CD4-positive, alpha-beta T cell treated with Interleukin-12 subunit alpha and Interleukin-12 subunit beta, for 1 hour (primary cell): ENCODE data around the gene CDK11A.

ENCODE experiments used
- DNase-seq: peaks from one replicate; pipeline ENCODE4 v3.0.0-alpha.2; 2020

The CDK11A gene

GRCh38 chr1:1658583-1659549 lies 65.3 kb downstream of the CDK11A start, which contains the start of gene CDK11B:
Gene CDK11B, minus strand, starts transcription at chr1:1659004. Its CDS starts 1,519 bp downstream, at chr1:1657485.
- peak; percentile 96 for DNase-seq
